IPS-18a (cell line): ENCODE data around the gene CECR2.
"Not testable (repeated sequence)": the region's sequence is repeated elsewhere in the genome, so short reads cannot be mapped to it uniquely, and the experiment has no call there.

ENCODE experiments used
- H3K27ac ChIP-seq: one replicate; pipeline ENCODE4 v1.5.1; 2013; ENCODE audit warnings: low read length
- H3K27me3 ChIP-seq: one replicate; pipeline ENCODE4 v1.6.1; 2013; ENCODE audit warnings: mild to moderate bottlenecking, low read length; ENCODE audit not compliant: control insufficient read depth, insufficient read depth
- H3K36me3 ChIP-seq: one replicate; pipeline ENCODE4 v1.6.1; 2013; ENCODE audit warnings: low read depth, low read length; ENCODE audit not compliant: control insufficient read depth
- H3K4me1 ChIP-seq: one replicate; pipeline ENCODE4 v1.6.1; 2013; ENCODE audit warnings: low read depth, low read length; ENCODE audit not compliant: control insufficient read depth
- H3K4me3 ChIP-seq: one replicate; pipeline ENCODE4 v1.5.1; 2013; ENCODE audit warnings: low read length
- H3K9ac ChIP-seq: one replicate; pipeline ENCODE4 v1.6.1; 2013; ENCODE audit warnings: mild to moderate bottlenecking, low read length, moderate library complexity
- H3K9me3 ChIP-seq: one replicate; pipeline ENCODE4 v1.6.1; 2013; ENCODE audit warnings: low read depth, low read length; ENCODE audit not compliant: control insufficient read depth

Gene CECR2

GRCh38 chr22:17559188-17559587 lies 189.9 kb downstream of the CECR2 start:
- Histone ChIP-seq H3K4me3 (no peak overlapping the region), H3K9ac (no peak overlapping the region), H3K27ac (no peak overlapping the region), H3K9me3 (no peaks in the 10 kb centered on the region), H3K27me3 (no peaks in the 10 kb centered on the region), H3K4me1 (peaks cover 21% of the 10 kb centered on the region), H3K36me3 (peaks cover 44% of the 10 kb centered on the region)

- peaks cover 17% of the 10 kb centered on the region for H3K36me3 ChIP-seq
- H3K27ac ChIP-seq, result peak within 1 kb of the TSS; percentile 94
- H3K4me3 ChIP-seq, result peak within 1 kb of the TSS; percentile 45
- peak within 1 kb of the TSS; percentile 76 for H3K9ac ChIP-seq
- no peaks in the 10 kb centered on the region for H3K27me3 ChIP-seq
- H3K4me1 ChIP-seq, result peaks cover 22% of the 10 kb centered on the region
- no peaks in the 10 kb centered on the region for H3K9me3 ChIP-seq
These were observed 193.9 kb downstream of the CECR2 start, which contains the start of gene SLC25A18 for GRCh38 chr22:17562906-17563870. TSS of gene SLC25A18 (plus strand) at chr22:17563498. CDS start at chr22:17579945, 16,447 bp downstream.

GRCh38 chr22:17563936-17564391 lies 194.7 kb downstream of the CECR2 start:
- no peaks in the 10 kb centered on the region for H3K9me3 ChIP-seq
- H3K9ac ChIP-seq, result no peak overlapping the region
- peaks cover 13% of the 10 kb centered on the region for H3K36me3 ChIP-seq
- H3K4me1 ChIP-seq, result peaks cover 22% of the 10 kb centered on the region
- peak overlapping the region; percentile 94 for H3K27ac ChIP-seq
- no peaks in the 10 kb centered on the region for H3K27me3 ChIP-seq
- no peak overlapping the region for H3K4me3 ChIP-seq

- not testable (repeated sequence) for H3K27me3 ChIP-seq, H3K9ac ChIP-seq, H3K27ac ChIP-seq, H3K4me3 ChIP-seq, H3K9me3 ChIP-seq, H3K36me3 ChIP-seq
- H3K4me1 ChIP-seq, result peaks cover 39% of the 10 kb centered on the region
These were observed 196.9 kb downstream of the CECR2 start for GRCh38 chr22:17566016-17566687.

- no peaks in the 10 kb centered on the region for H3K9me3 ChIP-seq
- no peak overlapping the region for H3K4me3 ChIP-seq
- H3K27ac ChIP-seq, result no peak overlapping the region
- peaks cover 39% of the 10 kb centered on the region for H3K4me1 ChIP-seq
- no peaks in the 10 kb centered on the region for H3K27me3 ChIP-seq
- no peak overlapping the region for H3K9ac ChIP-seq
- no peaks in the 10 kb centered on the region for H3K36me3 ChIP-seq
These were observed 197.5 kb downstream of the CECR2 start for GRCh38 chr22:17566776-17567175.

- H3K4me3 ChIP-seq, result no peak overlapping the region
- no peak overlapping the region for H3K9ac ChIP-seq
- no peak overlapping the region for H3K27ac ChIP-seq
These were observed 200.8 kb downstream of the CECR2 start for GRCh38 chr22:17569971-17570511.

GRCh38 chr22:17570851-17571631 lies 201.8 kb downstream of the CECR2 start:
- Histone ChIP-seq H3K4me3 (no peak overlapping the region), H3K36me3 (no peaks in the 10 kb centered on the region), H3K9ac (no peak overlapping the region), H3K27ac (no peak overlapping the region), H3K4me1 (peaks cover 17% of the 10 kb centered on the region), H3K9me3 (no peaks in the 10 kb centered on the region), H3K27me3 (no peaks in the 10 kb centered on the region)

More at GRCh38 chr22:17569971-17570511, 200.8 kb downstream of the CECR2 start:
- Histone ChIP-seq H3K4me1 (peaks cover 17% of the 10 kb centered on the region), H3K36me3 (no peaks in the 10 kb centered on the region), H3K9me3 (no peaks in the 10 kb centered on the region), H3K27me3 (no peaks in the 10 kb centered on the region)

GRCh38 chr22:17575151-17575550 lies 205.9 kb downstream of the CECR2 start:
- H3K36me3 ChIP-seq, result no peaks in the 10 kb centered on the region
- peaks cover 16% of the 10 kb centered on the region for H3K4me1 ChIP-seq
- no peak overlapping the region for H3K9ac ChIP-seq
- H3K9me3 ChIP-seq, result no peaks in the 10 kb centered on the region
- H3K27ac ChIP-seq, result no peak overlapping the region
- no peaks in the 10 kb centered on the region for H3K27me3 ChIP-seq
- H3K4me3 ChIP-seq, result no peak overlapping the region

- Histone ChIP-seq H3K27me3 (no peaks in the 10 kb centered on the region), H3K36me3 (no peaks in the 10 kb centered on the region), H3K4me1 (peaks cover 13% of the 10 kb centered on the region), H3K9ac (no peak overlapping the region), H3K4me3 (no peak overlapping the region), H3K9me3 (no peaks in the 10 kb centered on the region), H3K27ac (no peak overlapping the region)
These were observed 206.4 kb downstream of the CECR2 start for GRCh38 chr22:17575681-17576080.

GRCh38 chr22:17576470-17576869 lies 207.2 kb downstream of the CECR2 start:
- H3K27me3 ChIP-seq, result no peaks in the 10 kb centered on the region
- no peak overlapping the region for H3K9ac ChIP-seq
- H3K36me3 ChIP-seq, result no peaks in the 10 kb centered on the region
- no peaks in the 10 kb centered on the region for H3K9me3 ChIP-seq
- H3K27ac ChIP-seq, result no peak overlapping the region
- peaks cover 11% of the 10 kb centered on the region for H3K4me1 ChIP-seq
- no peak overlapping the region for H3K4me3 ChIP-seq
